ENCODE measurements around the gene CEP170. TPM values are rescaled to one million over a fixed set of nuclear protein-coding genes. Genes with fewer than 3 reads are reported as not detected.

The CEP170 gene
- total RNA-seq, 1 donor from 2014 or later, result 51.1 TPM

DNA sequence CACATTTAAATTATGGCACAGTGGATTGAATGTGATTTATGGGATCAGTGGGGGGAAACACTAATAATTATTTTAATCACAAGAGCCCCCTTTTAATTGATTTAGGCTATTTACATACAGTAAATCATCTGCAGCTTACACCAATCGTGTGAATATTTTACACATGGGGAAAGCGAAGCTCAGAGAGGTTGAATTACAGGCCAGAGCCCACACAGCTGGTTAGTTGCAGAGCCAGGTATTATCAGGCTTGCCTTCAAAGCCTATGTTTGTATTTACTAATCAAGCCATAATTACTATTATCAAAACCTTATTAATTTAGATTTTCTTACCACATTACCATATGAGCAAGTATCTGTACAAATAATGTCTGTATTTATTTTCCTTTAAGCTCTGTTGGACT, 1.5 kb upstream of the CEP170 start:
- Histone ChIP-seq H3K9ac (ENCODE audit: low read depth in 1 of 3, low read length in 3 of 3) (peak overlapping the region; percentile 92 to 100 (median 98)), H3K27ac (ENCODE audit: low read depth, low read length) (peak overlapping the region; percentile 98), H3K27me3 (ENCODE audit: control insufficient read depth in 3 of 3, insufficient read depth in 3 of 3, low read length in 3 of 3) (no peaks in the 10 kb centered on the region), H3K36me3 (ENCODE audit: control insufficient read depth in 3 of 3, insufficient read depth in 3 of 3, low read length in 3 of 3) (no peaks in the 10 kb centered on the region), H3K4me3 (ENCODE audit: low read length in 3 of 3) (peak overlapping the region; percentile 93 to 99 (median 99)), H3K9me3 (ENCODE audit: control insufficient read depth in 3 of 3, low read length in 3 of 3) (no peaks in the 10 kb centered on the region), H3K4me1 (ENCODE audit: control insufficient read depth in 3 of 3, insufficient read depth in 3 of 3, low read length in 3 of 3) (peaks cover 5 to 36% (median 11%) of the 10 kb centered on the region in 3 donors)

DNA sequence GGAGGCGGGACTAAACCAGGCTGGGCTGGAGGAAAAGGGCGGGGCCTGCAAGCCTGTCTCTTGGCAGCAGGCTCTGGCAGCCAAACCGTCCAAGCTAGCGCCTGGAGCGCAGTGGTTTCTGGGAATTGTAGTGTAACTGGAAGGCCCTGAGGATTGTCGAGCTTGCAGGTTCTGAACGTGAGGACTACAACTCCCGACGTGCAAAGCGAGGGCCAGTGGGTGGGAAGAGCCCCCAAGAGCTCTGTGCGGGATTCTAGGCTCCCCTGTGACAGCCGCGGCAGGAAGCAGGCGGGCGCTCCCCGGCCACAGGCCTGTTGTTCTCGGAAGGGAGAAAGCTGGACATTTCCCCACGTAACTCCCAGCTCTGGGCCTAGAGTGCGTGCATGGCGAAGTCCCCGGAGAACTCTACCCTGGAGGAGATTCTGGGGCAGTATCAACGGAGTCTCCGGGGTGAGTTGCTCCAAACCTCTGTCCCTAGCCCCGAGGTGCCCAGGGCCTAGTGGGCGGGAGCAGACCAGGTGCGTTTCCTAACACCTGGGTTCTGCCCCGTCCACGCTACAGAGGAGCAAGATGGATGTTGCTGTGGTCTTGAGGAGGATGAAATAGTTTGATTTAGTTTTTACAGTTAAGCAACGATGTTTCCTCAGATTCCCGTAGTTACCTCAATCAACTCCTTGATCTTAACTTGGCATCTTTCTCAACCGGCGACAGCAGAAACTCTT, 871 bp upstream of the CEP170 start, which contains the start of gene SDCCAG8:
TSS of gene SDCCAG8 (plus strand) at position 251 of the 722 bp plus-strand sequence. CDS start at position 384, 133 bp downstream.
- no peaks in the 10 kb centered on the region for H3K36me3 ChIP-seq (ENCODE audit: control insufficient read depth in 3 of 3, insufficient read depth in 3 of 3, low read length in 3 of 3)
- H3K4me1 ChIP-seq (ENCODE audit: control insufficient read depth in 3 of 3, insufficient read depth in 3 of 3, low read length in 3 of 3), result peaks cover 7 to 43% (median 13%) of the 10 kb centered on the region in 3 donors
- H3K9me3 ChIP-seq (ENCODE audit: control insufficient read depth in 3 of 3, low read length in 3 of 3), result no peaks in the 10 kb centered on the region
- H3K9ac ChIP-seq (ENCODE audit: low read depth in 1 of 3, low read length in 3 of 3), result peak within 1 kb of the TSS; percentile 92 to 100 (median 98)
- H3K27ac ChIP-seq (ENCODE audit: low read depth, low read length), result peak within 1 kb of the TSS; percentile 98
- H3K4me3 ChIP-seq (ENCODE audit: low read length in 3 of 3), result peak within 1 kb of the TSS; percentile 98 to 99 (median 99)
- H3K27me3 ChIP-seq (ENCODE audit: control insufficient read depth in 3 of 3, insufficient read depth in 3 of 3, low read length in 3 of 3), result no peaks in the 10 kb centered on the region

GRCh38 chr1:243254233-243254926, 701 bp downstream of the CEP170 start:
- Histone ChIP-seq H3K4me1 (ENCODE audit: control insufficient read depth in 3 of 3, insufficient read depth in 3 of 3, low read length in 3 of 3) (peaks cover 11 to 39% (median 15%) of the 10 kb centered on the region in 3 donors), H3K36me3 (ENCODE audit: control insufficient read depth in 3 of 3, insufficient read depth in 3 of 3, low read length in 3 of 3) (no peaks in the 10 kb centered on the region), H3K27me3 (ENCODE audit: control insufficient read depth in 3 of 3, insufficient read depth in 3 of 3, low read length in 3 of 3) (no peaks in the 10 kb centered on the region), H3K27ac (ENCODE audit: low read depth, low read length) (peak overlapping the region; percentile 98), H3K9me3 (ENCODE audit: control insufficient read depth in 3 of 3, low read length in 3 of 3) (no peaks in the 10 kb centered on the region), H3K9ac (ENCODE audit: low read depth in 1 of 3, low read length in 3 of 3) (peak overlapping the region; percentile 92 to 100 (median 98)), H3K4me3 (ENCODE audit: low read length in 3 of 3) (peak overlapping the region; percentile 98 to 99 (median 99))

DNA sequence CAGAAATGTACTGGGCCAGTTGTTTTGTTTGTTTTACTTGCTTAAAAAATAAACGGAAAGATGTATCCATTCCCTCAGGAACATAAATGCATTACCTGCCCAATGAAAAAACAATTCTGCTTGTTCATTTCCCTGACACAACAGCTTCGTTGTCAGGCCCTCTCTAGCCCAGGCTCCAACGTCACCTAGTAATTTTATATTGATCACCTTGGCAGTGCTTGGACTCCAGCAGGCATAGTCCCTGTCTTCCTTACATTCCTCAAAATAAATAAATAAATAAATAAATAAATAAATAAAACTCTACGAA, 1.2 kb downstream of the CEP170 start:
- H3K4me3 ChIP-seq (ENCODE audit: low read length in 3 of 3), result peak overlapping the region; percentile 79 to 99 (median 98)
- H3K27me3 ChIP-seq (ENCODE audit: control insufficient read depth in 3 of 3, insufficient read depth in 3 of 3, low read length in 3 of 3), result no peaks in the 10 kb centered on the region
- H3K9ac ChIP-seq (ENCODE audit: low read depth in 1 of 3, low read length in 3 of 3), result peak overlapping the region; percentile 79 to 100 (median 98)
- H3K27ac ChIP-seq (ENCODE audit: low read depth, low read length), result peak overlapping the region; percentile 98
- H3K4me1 ChIP-seq (ENCODE audit: control insufficient read depth in 3 of 3, insufficient read depth in 3 of 3, low read length in 3 of 3), result peaks cover 14 to 39% (median 16%) of the 10 kb centered on the region in 3 donors
- no peaks in the 10 kb centered on the region for H3K9me3 ChIP-seq (ENCODE audit: control insufficient read depth in 3 of 3, low read length in 3 of 3)
- H3K36me3 ChIP-seq (ENCODE audit: control insufficient read depth in 3 of 3, insufficient read depth in 3 of 3, low read length in 3 of 3), result no peaks in the 10 kb centered on the region

GRCh38 chr1:243253211-243253925, 1.7 kb downstream of the CEP170 start:
- H3K9me3 ChIP-seq (ENCODE audit: control insufficient read depth in 3 of 3, low read length in 3 of 3), result no peaks in the 10 kb centered on the region
- peak overlapping the region; percentile 98 for H3K27ac ChIP-seq (ENCODE audit: low read depth, low read length)
- H3K4me1 ChIP-seq (ENCODE audit: control insufficient read depth in 3 of 3, insufficient read depth in 3 of 3, low read length in 3 of 3), result peaks cover 19 to 39% (median 19%) of the 10 kb centered on the region in 3 donors
- H3K27me3 ChIP-seq (ENCODE audit: control insufficient read depth in 3 of 3, insufficient read depth in 3 of 3, low read length in 3 of 3), result no peaks in the 10 kb centered on the region
- H3K9ac ChIP-seq (ENCODE audit: low read depth in 1 of 3, low read length in 3 of 3), result peak overlapping the region; percentile 79 to 100 (median 98)
- H3K4me3 ChIP-seq (ENCODE audit: low read length in 3 of 3), result peak overlapping the region; percentile 79 to 99 (median 98)
- H3K36me3 ChIP-seq (ENCODE audit: control insufficient read depth in 3 of 3, insufficient read depth in 3 of 3, low read length in 3 of 3), result no peaks in the 10 kb centered on the region

- H3K4me3 ChIP-seq (ENCODE audit: low read length in 3 of 3), result no peak overlapping the region
- H3K4me1 ChIP-seq (ENCODE audit: control insufficient read depth in 3 of 3, insufficient read depth in 3 of 3, low read length in 3 of 3), result peaks cover 15 to 39% (median 33%) of the 10 kb centered on the region in 3 donors
- H3K27ac ChIP-seq (ENCODE audit: low read depth, low read length), result peak overlapping the region; percentile 69
- no peaks in the 10 kb centered on the region for H3K9me3 ChIP-seq (ENCODE audit: control insufficient read depth in 3 of 3, low read length in 3 of 3)
- H3K27me3 ChIP-seq (ENCODE audit: control insufficient read depth in 3 of 3, insufficient read depth in 3 of 3, low read length in 3 of 3), result no peaks in the 10 kb centered on the region
- no peaks in the 10 kb centered on the region for H3K36me3 ChIP-seq (ENCODE audit: control insufficient read depth in 3 of 3, insufficient read depth in 3 of 3, low read length in 3 of 3)
- H3K9ac ChIP-seq (ENCODE audit: low read depth in 1 of 3, low read length in 3 of 3), result peak overlapping the region in 1 of 3 donors; percentile 7
Measured at GRCh38 chr1:243251539-243251938, 3.5 kb downstream of the CEP170 start.

- H3K4me1 ChIP-seq (ENCODE audit: control insufficient read depth in 3 of 3, insufficient read depth in 3 of 3, low read length in 3 of 3), result peaks cover 13 to 37% (median 31%) of the 10 kb centered on the region in 3 donors
- no peaks in the 10 kb centered on the region for H3K9me3 ChIP-seq (ENCODE audit: control insufficient read depth in 3 of 3, low read length in 3 of 3)
- peak overlapping the region; percentile 30 to 45 (median 34) for H3K4me3 ChIP-seq (ENCODE audit: low read length in 3 of 3)
- no peaks in the 10 kb centered on the region for H3K27me3 ChIP-seq (ENCODE audit: control insufficient read depth in 3 of 3, insufficient read depth in 3 of 3, low read length in 3 of 3)
- peak overlapping the region; percentile 69 for H3K27ac ChIP-seq (ENCODE audit: low read depth, low read length)
- no peaks in the 10 kb centered on the region for H3K36me3 ChIP-seq (ENCODE audit: control insufficient read depth in 3 of 3, insufficient read depth in 3 of 3, low read length in 3 of 3)
- H3K9ac ChIP-seq (ENCODE audit: low read depth in 1 of 3, low read length in 3 of 3), result peak overlapping the region in 2 of 3 donors; percentile 2 to 47
Measured at GRCh38 chr1:243250102-243250501, 5.0 kb downstream of the CEP170 start.

DNA sequence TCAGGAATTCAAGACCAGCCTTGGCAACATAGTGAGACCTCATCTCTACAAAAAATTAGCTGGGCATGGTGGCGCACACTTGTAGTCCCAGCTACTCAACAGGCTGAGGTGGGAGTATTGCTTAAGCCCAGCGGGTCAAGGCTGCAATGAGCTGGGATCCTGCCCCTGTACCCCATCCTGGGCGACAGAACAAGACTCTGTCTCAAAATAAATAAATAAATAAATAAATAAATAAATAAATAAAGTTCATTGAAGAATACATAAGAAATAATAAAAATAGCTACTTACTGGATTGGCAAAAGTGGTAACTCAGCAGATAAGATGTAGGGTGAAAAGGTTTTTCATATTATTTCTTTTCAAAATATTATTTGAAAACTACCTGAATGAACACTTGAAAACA, 5.9 kb downstream of the CEP170 start:
- Histone ChIP-seq H3K4me3 (ENCODE audit: low read length in 3 of 3) (peak overlapping the region in 2 of 3 donors; percentile 23 to 45), H3K9me3 (ENCODE audit: control insufficient read depth in 3 of 3, low read length in 3 of 3) (no peaks in the 10 kb centered on the region), H3K4me1 (ENCODE audit: control insufficient read depth in 3 of 3, insufficient read depth in 3 of 3, low read length in 3 of 3) (peaks cover 13 to 37% (median 28%) of the 10 kb centered on the region in 3 donors), H3K27me3 (ENCODE audit: control insufficient read depth in 3 of 3, insufficient read depth in 3 of 3, low read length in 3 of 3) (no peaks in the 10 kb centered on the region), H3K27ac (ENCODE audit: low read depth, low read length) (peak overlapping the region; percentile 69), H3K9ac (ENCODE audit: low read depth in 1 of 3, low read length in 3 of 3) (peak overlapping the region in 1 of 3 donors; percentile 2), H3K36me3 (ENCODE audit: control insufficient read depth in 3 of 3, insufficient read depth in 3 of 3, low read length in 3 of 3) (no peaks in the 10 kb centered on the region)

DNA sequence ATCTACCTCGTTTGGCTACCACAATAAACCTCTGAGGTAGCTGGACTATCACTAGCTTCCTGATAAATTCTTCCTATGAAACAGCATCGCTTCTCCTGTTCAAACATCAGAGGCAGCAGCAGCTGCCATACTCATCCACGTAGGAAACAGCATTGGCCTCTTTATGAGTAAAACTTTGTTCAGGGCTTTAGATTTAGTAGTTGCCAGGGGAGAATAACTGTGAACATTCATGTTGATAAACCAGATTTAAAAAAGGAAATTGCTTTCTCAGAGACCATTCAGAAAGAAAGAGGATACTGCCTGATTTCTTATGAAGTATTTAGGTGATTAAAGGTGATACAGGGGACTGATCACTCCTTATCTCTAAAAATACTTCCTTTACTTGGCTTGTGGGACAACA, 7.2 kb downstream of the CEP170 start:
- Histone ChIP-seq H3K36me3 (ENCODE audit: control insufficient read depth in 3 of 3, insufficient read depth in 3 of 3, low read length in 3 of 3) (no peaks in the 10 kb centered on the region), H3K9me3 (ENCODE audit: control insufficient read depth in 3 of 3, low read length in 3 of 3) (no peaks in the 10 kb centered on the region), H3K27ac (ENCODE audit: low read depth, low read length) (peak overlapping the region; percentile 55), H3K9ac (ENCODE audit: low read depth in 1 of 3, low read length in 3 of 3) (no peak overlapping the region), H3K27me3 (ENCODE audit: control insufficient read depth in 3 of 3, insufficient read depth in 3 of 3, low read length in 3 of 3) (no peaks in the 10 kb centered on the region), H3K4me1 (ENCODE audit: control insufficient read depth in 3 of 3, insufficient read depth in 3 of 3, low read length in 3 of 3) (peaks cover 13 to 28% (median 27%) of the 10 kb centered on the region in 3 donors), H3K4me3 (ENCODE audit: low read length in 3 of 3) (peak overlapping the region in 1 of 3 donors; percentile 10)
